GM19351 (cell line): ENCODE results near the gene LMO7.
"Not testable (repeated sequence)": the region's sequence is repeated elsewhere in the genome, so short reads cannot be mapped to it uniquely, and the experiment has no call there.

Experiments
- ATAC-seq: cut with Tn5 transposase; IDR thresholded peaks from one replicate; pipeline ENCODE4 v1.9.1; 2021; ENCODE audit warnings: mild to moderate bottlenecking, moderate library complexity; ENCODE audit not compliant: unreplicated experiment

Gene LMO7

DNA sequence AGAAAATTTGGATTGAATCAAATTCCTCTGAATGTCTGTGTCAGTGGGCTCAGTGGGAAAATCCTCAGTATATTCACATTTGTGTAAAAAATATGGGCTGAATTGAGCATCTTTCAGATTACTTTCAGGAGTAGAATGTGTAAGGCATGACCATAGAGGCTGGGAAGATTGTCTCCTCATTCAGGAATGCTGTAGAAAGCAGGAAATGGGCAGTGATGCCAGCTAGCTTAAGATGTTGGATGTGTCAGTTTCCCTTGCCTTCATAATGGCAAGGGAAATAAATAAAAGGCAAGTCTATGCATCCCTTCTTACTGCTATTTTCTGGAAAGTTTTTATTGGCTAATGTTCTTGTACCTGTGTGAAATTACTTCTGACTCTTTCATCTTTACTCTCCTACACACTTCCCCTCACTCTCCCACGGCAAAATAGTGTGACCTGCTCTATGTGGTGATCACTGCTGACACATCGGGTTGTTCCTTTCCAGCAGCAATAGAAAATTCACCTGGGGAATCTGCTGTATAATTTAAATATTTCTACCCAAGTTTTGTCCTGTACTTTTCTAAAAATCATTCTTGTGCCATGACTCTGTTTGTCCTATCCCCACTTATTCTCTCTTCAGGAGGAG is 103.2 kb downstream of the LMO7 start:
- peak; percentile 71 for ATAC-seq

DNA sequence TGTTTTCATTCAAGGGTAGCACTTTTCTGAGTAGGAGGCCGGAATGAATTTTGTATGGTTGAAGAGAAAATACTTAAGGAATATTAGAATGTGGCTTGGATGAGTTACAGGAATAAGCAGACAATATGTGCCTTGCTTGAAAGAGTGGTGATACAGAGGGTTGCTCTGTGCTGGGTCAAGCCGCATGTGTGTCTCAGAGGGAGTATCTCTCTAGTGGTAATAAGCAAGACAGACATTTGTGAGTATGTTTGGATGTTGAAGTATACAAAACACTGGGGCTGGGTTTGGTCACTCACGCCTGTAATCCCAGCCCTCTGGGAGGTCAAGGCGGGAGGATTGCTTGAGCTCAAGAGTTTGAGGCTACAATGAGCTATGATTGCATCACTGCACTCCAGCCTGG is 103.9 kb downstream of the LMO7 start:
- peak; percentile 21 for ATAC-seq

DNA sequence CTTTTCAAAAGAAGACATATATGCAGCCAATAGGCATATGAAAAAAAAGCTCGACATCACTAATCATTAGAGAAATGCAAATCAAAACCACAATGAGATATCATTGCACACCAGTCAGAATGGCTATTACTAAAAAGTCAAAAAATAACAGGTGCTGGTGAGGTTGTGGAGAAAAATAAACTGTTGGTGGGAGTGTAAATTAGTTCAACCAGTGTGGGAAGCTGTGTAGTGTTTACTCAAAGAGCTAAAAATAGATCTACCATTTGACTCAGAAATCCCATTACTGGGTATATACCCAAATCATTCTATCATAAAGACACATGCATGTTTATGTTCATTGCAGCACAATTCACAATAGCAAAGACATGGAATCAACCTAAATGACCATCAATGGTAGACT is 106.9 kb downstream of the LMO7 start:
- ATAC-seq = not testable (repeated sequence)

DNA sequence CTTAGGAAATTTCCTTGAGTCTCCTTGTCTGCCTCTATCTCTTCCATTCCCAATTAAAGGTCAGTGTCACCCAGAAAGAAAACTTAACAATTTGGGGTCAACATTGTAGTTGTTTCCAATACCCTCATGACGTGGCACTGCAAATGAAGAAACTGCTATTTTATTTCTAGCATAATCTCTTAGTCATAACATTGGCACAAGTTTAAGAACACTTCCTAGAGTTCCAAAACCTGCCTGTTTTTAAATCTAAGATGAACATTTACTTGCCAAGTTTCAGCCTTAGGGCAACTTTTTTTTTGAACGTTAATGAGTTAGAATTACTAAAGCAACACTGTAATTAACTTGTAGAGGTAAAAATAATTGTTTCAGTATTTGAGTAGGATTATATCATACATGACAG is 108.0 kb downstream of the LMO7 start:
- no peak for ATAC-seq

DNA sequence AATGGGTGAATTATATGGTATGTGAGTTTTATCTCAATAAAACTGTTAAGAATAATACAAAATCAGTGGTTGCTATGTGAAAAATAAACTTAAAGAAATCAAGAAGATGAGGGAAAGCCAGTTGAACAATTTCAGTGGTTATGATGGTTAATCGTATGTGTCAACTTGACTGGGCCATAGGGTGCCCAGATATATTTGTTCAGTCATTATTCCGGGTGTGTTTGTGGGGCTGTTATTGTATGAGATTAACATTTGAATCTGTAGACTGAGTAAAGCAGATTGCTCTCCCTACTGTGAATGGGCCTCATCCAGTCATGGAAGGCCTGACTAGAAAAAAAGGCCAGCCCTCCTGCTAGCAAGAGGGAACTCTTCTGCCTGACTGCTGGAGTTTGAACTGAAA is 109.3 kb downstream of the LMO7 start:
- no peak for ATAC-seq

DNA sequence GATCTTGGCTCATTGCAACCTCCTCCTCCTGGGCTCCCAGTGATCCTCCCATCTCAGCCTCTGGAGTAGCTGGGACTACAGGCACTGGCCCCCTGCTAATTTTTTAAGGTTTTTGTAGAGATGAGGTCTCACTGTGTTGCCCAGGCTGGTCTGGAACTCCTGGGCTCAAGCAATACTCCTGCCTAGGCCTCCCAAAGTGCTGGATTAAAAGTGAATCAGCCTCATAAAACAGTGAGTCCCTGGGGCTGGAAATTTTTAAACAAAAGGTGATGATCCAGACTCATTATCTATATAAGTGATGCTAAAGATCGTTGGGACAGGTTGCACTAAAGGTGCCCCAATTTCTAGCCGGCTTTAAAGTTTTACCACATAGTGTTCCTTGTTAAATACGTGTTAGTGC is 112.7 kb downstream of the LMO7 start:
- ATAC-seq = no peak

DNA sequence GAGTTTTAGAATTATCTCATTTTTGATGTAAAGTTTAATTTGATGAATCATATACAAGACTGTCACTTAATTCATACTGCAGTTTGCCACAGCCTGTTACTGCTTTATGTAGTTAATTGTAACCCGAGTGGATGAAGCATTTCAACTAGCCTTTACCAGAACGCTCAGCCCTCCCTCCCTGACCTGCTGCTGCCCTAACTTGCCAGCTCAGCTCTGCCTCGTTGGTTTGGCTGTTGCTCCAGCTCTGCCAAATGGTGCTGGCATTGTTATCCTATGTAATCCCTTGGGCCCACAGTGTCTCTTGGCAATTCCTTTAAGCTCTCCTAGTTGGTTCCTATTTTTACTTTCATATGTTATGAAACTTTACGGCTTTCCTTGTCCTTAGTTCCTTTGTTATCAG is 113.3 kb downstream of the LMO7 start:
- ATAC-seq = no peak

DNA sequence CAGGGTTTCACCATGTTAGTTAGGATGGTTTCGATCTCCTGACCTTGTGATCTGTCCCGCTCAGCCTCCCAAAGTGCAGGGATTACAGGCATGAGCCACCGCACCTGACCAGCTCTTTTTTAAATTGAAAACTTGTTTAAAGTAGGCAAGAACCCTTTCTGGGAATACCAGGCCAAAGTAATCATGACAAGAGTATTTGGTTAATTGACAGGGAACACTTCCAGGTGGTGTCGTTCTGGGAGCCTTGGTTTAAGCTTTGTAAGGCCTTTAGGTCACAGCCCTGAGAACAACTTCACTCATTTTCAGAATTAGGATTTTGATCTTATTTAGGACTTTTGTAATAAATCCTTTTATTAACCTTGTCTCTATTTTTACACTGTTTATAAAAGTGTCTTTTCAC is 115.2 kb downstream of the LMO7 start:
- ATAC-seq = no peak

DNA sequence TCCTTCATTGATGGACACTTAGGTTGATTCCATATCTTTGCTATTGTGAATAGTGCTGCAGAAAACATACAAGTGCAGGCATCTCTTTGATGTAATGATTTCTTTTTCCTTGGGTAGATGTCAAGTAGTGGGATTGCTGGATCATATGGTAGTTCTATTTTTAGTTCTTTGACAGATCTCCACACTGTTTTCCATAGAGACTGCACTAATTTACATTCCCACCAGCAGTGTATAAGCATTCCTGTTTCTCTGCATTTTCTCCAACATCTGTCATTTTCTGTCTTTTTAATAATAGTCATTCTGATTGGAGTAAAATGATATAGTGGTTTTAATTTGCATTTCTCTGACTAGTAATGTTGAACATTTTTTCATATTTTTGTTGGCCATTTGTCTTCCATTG is 116.7 kb downstream of the LMO7 start:
- no peak for ATAC-seq

DNA sequence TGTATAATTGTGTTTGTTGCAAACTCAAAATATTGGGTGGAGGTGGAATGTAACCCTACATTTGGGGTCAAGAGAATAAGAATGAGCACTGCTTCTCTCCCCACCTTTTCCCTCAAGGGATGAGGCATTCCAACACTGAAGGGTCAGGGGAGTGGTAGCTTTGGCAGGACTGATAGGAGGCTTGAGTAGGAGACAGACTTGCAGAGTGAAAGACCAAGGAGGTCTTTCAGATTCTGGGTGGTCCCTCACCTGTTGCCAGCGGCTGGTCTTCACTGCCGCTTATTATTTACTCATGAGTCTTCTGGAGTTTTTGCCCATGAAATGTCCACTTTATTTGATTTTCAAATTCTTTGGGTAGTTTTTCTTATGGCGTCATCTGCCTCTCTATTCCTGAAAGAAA is 118.8 kb downstream of the LMO7 start:
- no peak for ATAC-seq

DNA sequence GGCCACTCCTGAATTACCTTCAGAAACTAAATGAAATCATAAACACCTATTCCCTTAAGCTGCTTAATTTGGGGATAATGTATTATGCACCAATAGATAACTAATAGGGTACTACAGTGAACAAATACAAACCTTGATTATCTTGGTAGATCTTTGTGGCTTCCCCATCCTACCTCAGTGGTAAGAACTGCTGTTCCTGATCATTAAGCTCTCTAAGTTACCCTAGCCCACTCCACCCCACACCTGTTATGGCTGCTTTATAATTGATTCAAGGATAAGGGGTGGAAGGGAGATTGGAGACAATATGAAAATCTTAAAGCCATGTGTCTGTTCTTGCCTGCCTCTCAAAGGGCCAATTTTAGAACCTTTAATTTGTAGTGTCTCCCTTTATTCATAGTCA is 121.2 kb downstream of the LMO7 start:
- no peak for ATAC-seq

DNA sequence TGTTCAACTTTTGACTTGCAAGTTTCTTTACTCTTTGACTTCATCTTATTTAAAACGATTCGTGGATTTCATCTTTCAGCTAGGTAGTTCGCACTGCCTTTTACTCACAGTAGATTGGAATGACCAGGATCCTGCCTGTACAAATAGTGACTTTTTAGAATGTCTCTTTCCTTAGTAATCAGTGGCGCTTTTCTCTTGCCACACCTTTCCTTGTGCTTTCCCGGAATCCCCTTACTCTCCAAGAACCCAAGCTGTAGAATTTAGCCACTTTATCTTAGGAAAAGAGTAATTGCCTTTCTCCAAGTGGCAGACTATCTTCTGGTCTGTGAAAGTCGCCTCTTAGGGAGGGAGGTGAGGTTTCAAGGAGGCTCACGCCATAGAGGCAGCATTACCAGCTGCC is 123.4 kb downstream of the LMO7 start:
- ATAC-seq = no peak

DNA sequence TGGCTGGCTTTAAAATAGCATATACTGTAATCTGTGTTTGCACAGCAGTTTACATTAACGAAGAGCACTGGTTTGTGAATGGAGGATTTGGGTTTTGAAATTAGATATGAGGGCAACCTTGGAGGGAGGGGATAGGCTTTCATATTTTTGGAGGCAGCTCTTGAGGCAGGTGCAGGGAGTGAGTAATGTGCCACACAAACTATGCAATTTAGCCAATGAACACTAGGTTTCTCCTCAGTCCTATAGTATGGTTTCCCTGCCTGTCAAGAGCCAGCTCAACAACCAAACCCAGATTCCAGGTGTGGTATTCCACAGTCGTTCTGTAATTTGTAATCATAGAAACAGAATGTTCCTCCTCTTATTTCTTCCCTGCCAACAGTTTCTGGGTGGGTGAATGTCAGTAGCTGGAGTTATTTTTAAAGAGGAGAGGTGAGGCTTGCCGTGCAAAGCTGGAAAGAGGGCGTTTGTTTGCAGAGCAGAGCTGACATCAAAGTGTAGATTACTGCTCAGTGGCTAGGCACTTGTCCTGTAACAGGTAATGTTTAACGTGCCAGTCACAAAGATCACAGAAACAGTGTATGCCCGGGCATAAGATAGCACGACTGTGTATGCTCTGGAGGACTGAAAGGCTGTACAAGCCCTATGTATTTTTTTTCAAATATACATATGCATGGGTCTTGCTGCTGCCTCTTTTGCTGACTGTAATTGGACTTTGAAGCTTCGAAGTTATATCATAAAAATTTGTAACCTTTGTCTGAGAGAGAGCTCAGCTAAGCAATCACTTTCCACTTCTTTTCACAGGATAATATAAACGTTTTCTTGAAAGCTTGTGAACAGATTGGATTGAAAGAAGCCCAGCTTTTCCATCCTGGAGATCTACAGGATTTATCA is 124.2 kb downstream of the LMO7 start:
- ATAC-seq = no peak

DNA sequence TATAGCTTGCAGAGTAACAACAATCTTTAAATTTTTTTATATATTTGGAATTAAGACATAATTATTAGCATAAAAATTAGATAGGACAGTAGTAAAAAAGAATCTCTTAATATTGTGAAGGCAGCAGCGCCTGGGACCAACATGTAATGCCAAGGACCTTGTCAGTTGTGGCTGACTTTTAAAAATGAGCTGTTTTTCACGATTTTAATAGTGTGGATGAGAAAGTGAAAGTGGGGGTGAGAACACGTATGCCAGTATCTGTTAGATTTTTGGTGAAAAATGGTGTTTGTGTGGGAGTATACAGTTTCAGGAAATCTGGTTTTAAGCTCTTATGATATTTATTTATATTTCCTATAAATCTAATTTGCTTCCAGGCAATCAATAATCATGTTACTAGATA is 125.2 kb downstream of the LMO7 start:
- peak; percentile 33 for ATAC-seq

DNA sequence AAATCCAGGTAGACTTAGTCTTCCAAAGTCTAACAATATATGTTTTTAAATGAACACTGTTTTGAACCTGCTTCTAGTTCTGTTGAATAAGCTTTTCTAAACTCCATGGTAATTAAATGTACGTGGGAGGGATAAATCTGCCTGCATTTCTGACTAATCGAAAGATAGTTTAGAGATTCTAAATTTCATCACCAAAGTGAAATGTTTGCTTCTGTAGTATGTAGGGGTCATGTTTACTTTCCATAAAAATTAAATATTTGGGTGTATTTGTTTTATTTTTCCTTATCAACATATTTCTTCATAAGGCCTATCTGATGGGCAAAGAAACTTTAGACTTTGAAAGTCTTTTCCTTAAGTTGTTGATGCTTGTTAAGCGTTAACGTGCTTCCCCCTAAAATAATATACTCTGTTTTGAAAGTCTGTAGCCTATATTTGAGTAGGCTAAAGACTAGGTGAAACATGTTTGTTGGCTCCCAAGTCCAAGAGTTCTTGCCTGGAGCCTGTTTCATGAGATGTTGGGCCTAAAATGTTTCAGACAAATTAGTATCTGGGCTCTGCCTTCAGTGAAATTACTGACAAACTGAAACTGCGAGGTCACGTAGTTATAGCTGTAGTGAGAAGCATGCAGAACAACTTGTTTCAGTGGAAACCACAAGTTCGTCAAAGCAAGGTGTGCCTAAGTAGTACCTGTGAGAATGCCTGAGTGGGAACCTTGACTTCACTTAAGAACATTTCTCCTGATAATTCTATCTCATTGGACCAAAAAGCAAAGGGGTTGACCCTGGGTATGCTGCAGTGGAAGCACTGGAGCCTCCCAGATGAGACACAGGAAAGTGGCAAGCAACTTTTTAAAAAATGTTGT is 126.2 kb downstream of the LMO7 start:
- peak; percentile 95 for ATAC-seq

DNA sequence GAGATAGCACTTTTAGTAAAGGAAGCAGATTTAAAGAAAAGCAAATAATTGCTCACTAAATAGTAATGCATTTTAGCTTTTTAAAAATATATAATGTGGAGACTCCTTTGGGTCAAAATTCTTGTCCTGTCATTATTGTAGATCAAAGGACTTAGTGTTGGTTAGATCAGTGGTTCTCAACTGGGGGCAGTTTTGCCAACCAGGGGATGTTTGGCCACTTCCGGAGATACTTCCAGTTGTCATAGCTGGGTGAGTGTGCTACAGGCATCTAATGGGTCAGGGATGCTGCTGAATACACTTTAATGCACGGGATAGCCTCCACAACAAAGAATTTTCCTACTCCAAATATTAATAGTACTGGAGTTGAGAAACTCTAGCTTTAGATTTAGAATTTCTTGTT is 126.8 kb downstream of the LMO7 start:
- ATAC-seq = no peak

DNA sequence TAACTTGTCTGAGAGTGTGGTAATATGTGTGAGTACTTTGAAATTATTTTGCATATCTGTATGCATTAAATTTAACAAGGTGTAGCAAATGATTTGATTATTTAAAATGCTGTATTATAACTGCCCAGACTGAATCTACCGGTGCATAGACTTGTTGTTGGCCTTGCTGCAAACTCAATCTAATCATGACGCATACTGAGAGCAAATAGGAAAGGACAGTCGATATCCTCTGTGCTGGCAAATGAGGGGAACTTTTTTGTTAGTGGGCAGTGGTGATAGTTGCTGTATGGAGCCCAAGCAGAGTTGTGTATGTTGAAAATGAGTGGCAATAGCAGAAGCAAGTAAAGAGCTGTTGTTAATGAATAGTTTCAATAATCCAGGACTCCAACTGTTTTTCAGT is 127.4 kb downstream of the LMO7 start:
- no peak for ATAC-seq

DNA sequence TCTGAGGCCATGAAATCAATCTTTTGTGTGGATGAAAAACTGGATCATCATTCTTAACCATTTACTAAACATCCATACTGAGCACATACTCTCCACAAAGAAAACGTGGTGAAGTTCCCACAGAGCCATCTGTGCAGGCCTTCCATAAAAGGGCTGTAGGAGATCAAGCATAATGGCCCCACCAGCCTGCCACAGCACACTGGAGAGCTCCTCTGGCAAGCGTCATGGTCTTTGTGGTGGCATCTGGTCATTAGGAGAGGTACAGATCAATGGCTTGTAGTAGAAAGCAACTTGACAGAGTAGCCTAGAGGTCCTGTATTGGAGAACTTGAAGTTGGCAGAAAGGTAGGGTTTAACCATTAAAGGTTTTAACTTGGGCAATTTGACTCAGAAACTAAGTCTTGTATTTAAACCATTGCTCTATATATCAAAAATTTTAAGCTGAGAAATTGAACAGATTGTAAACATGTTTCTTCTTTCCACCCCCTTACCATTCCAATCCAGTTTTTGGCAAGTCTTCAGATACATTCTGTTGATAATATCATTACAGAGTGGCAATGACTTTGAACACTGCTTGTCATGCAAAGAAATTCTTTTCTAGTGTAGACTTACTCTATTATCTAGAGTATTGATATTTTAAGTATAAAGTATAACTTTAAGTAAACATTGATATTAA is 128.3 kb downstream of the LMO7 start:
- no peak for ATAC-seq

DNA sequence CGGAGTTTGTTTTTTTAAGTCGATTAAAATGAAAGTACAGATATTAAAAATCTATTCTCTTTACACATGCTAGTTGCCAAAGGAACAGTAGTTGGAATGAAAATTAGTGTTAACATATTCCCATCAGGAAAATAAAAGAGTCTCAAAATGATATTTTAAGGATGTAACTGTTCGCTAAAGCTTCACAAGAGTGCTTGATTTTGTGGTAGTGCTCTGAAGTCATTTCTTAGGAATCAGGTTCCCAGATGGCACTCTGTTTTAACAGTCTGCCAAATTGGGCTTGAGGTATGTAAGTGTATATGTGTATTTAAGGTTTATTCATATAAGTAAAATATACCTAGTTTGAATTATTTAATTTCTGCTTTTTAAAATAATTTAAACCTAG is 128.8 kb downstream of the LMO7 start:
- no peak for ATAC-seq

DNA sequence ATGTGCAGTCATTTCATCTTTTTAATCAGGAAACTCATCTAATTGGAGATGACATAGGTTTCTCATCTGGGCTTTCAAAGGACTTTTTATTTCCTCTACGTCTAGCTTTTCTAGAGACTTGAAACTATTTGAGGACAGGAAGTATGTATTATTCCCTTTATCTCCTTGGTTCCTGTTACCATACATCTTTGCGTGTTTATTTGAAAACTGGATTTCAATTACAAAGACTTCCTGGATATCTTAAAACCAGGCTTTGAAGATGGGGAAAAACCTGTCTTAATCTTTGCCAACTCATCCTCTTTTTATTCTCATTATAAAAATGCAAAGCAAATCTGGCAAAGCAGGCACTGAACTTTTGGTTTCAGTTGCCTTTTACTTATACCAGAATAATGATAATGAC is 130.5 kb downstream of the LMO7 start:
- no peak for ATAC-seq
